ENCODE measurements around the gene ZNF35.

ZNF35 gene

DNA sequence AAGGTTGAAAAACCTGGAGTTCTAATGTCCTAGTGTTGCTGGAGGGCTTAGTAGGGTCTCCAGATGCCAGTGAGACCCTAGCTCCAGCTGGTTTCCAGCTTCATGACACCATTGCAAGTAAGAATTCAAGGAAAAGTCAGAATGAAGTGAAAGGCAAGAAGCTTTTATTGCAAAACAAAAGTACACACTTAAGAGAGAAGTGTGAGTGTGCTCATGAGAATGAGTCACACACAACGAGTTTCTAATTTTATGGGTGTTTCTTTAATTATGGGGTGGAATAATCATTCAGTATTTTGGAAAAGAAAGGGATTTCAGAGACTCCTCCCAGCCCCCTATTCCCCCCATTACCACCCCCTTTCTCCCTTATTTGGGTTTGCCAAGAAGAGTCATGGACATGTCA, 39.4 kb downstream of the ZNF35 start:
- H3K27me3 ChIP-seq (ENCODE audit: control insufficient read depth, insufficient read depth, low read length) = no peaks in the 10 kb centered on the region
- TF ChIP-seq, protein P1, sequence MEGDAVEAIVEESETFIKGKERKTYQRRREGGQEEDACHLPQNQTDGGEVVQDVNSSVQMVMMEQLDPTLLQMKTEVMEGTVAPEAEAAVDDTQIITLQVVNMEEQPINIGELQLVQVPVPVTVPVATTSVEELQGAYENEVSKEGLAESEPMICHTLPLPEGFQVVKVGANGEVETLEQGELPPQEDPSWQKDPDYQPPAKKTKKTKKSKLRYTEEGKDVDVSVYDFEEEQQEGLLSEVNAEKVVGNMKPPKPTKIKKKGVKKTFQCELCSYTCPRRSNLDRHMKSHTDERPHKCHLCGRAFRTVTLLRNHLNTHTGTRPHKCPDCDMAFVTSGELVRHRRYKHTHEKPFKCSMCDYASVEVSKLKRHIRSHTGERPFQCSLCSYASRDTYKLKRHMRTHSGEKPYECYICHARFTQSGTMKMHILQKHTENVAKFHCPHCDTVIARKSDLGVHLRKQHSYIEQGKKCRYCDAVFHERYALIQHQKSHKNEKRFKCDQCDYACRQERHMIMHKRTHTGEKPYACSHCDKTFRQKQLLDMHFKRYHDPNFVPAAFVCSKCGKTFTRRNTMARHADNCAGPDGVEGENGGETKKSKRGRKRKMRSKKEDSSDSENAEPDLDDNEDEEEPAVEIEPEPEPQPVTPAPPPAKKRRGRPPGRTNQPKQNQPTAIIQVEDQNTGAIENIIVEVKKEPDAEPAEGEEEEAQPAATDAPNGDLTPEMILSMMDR (IDR thresholded peaks at IDR 0.05) = no peak

More for the DNA sequence above, 39.4 kb downstream of the ZNF35 start:
- Histone ChIP-seq H3K4me2 (ENCODE audit: low read length) (no peak overlapping the region), H3K9me3 (ENCODE audit: control insufficient read depth, low read length) (no peaks in the 10 kb centered on the region), H3K27ac (no peak overlapping the region), H3K36me3 (ENCODE audit: control insufficient read depth, insufficient read depth, low read length) (no peaks in the 10 kb centered on the region), H3K4me1 (peaks cover 4% of the 10 kb centered on the region), H3K79me2 (no peaks in the 10 kb centered on the region), H3K4me3 (ENCODE audit: low read depth, low read length) (no peak overlapping the region), H3K9ac (no peak overlapping the region), H2AFZ (no peak overlapping the region)

Measured in parathyroid adenoma (tissue), 2 donors.